SK-N-MC (cell line): ENCODE data around the gene GATA6.

Experiments used
- EZH2 ChIP-seq: fragments of 200-600 bp; sonication (generic); IDR thresholded peaks from one replicate; pipeline ENCODE4 v1.6.1; 2017; ENCODE audit warnings: antibody characterized with exemption
- POLR2AphosphoS5 ChIP-seq: IDR thresholded peaks from 2 replicates; pipeline ENCODE4 v1.6.1; 2012; ENCODE audit warnings: mild to moderate bottlenecking, low read depth, low read length, borderline replicate concordance

GRCh38 chr18:22129778-22130177 is 39.6 kb upstream of the GATA6 start:
- TF ChIP-seq POLR2AphosphoS5 (no peak), EZH2 (no peak)
